Fibroblast of the aortic adventitia (primary cell): ENCODE results near the gene SPOCK1. TPM values are rescaled to one million over a fixed set of nuclear protein-coding genes. Genes with fewer than 3 reads are reported as not detected.
A peak's percentile ranks its signal among the peaks of the same experiment; 100 is the strongest.
"Not testable (repeated sequence)": the region's sequence is repeated elsewhere in the genome, so short reads cannot be mapped to it uniquely, and the experiment has no call there.

Experiments
- DNase-seq: peaks from one replicate; pipeline ENCODE4 v3.0.0-alpha.2; 2010; ENCODE audit warnings: low read depth
- H3K4me3 ChIP-seq: 2 replicates; pipeline ENCODE4 v1.5.1; 2011; ENCODE audit warnings: low read depth, mild to moderate bottlenecking, control low read depth, low read length, moderate library complexity
- total RNA-seq: library from RNA; depleted of rRNA; stranded (reverse); fragments of >200 nt; gene quantifications from 2 replicates; pipeline ENCODE4 v1.2.3, GENCODE V29; 2012; ENCODE audit warnings: low replicate concordance
- TF ChIP-seq, protein P1 (sequence below): IDR thresholded peaks from 2 replicates; pipeline ENCODE4 v1.5.1; 2011; ENCODE audit warnings: mild to moderate bottlenecking, low read length, control low read depth, inconsistent platforms; ENCODE audit not compliant: insufficient read depth

SPOCK1 gene
- total RNA-seq, result 174 and 196 TPM in 2 replicates

GRCh38 chr5:137498736-137499505, at the start of gene SPOCK1:
SPOCK1 (minus strand) TSS chr5:137499326.
- peak within 1 kb of the TSS; percentile 85 for H3K4me3 ChIP-seq
- peak; percentile 73 for DNase-seq
- TF ChIP-seq, protein P1, sequence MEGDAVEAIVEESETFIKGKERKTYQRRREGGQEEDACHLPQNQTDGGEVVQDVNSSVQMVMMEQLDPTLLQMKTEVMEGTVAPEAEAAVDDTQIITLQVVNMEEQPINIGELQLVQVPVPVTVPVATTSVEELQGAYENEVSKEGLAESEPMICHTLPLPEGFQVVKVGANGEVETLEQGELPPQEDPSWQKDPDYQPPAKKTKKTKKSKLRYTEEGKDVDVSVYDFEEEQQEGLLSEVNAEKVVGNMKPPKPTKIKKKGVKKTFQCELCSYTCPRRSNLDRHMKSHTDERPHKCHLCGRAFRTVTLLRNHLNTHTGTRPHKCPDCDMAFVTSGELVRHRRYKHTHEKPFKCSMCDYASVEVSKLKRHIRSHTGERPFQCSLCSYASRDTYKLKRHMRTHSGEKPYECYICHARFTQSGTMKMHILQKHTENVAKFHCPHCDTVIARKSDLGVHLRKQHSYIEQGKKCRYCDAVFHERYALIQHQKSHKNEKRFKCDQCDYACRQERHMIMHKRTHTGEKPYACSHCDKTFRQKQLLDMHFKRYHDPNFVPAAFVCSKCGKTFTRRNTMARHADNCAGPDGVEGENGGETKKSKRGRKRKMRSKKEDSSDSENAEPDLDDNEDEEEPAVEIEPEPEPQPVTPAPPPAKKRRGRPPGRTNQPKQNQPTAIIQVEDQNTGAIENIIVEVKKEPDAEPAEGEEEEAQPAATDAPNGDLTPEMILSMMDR, result peak; percentile 58

DNA sequence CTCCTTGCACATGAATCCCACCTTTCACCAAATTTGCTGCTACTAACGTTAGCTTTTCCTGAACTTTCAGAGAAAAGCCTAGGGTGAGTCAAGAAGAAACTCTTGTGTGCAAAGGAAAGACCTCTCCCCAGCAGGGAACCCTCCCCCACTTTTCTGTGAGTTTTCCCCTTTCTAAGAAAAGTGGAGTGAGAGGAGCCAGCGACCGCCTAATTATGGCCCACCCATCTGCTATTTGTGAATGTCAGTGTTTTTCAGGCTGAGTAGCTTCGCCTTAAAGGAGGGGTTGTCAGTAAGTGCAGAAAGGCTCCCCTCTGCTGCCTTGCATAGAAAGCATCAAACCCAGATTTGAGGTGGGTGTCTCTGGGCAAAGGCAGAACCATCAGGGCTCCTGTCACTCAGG, 46.8 kb upstream of the SPOCK1 start:
- DNase-seq, result no peak
- TF ChIP-seq, protein P1, result no peak

DNA sequence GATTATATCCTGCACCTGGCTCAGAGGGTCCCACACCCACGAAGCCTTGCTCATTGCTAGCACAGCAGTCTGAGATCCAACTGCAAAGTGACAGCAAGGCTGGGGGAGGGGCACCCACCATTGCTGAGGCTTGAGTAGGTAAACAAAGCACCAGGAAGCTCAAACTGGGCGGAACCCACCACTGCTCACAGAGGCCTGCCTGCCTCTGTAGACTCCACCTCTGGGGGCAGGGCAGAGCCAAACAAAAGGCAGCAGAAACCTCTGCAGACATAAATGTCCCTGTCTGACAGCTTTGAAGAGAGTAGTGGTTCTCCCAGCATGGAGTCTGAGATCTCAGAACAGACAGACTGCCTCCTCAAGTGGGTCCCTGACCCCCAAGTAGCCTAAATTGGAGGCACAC, 36.3 kb upstream of the SPOCK1 start:
- DNase-seq, H3K4me3 ChIP-seq: not testable (repeated sequence)

More for the DNA sequence above, 46.8 kb upstream of the SPOCK1 start:
- no peak overlapping the region for H3K4me3 ChIP-seq

GRCh38 chr5:137533963-137534362, 34.8 kb upstream of the SPOCK1 start:
- no peak overlapping the region for H3K4me3 ChIP-seq
- TF ChIP-seq, protein P1, result no peak
- no peak for DNase-seq

DNA sequence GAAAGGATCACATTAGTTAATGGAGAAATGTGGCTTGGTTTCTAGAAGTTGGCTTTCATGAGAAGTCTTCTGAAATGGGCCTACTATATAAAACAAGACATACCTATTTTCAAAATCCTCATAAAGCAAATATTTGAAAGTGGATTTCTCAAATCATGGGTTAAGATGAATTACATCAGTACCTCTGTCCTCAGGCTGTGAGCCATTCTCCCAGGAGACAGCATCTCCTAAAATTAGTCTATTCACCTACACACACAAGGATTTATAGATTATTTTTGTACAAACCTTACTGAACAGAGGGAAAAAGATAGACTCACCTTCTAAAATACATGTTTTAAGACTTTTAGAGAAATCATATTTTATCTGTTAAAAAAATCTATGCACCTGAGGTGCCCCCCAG, 32.1 kb upstream of the SPOCK1 start:
- no peak for DNase-seq
- no peak overlapping the region for H3K4me3 ChIP-seq
- TF ChIP-seq, protein P1, result no peak

- TF ChIP-seq, protein P1, result no peak
- no peak overlapping the region for H3K4me3 ChIP-seq
- no peak for DNase-seq
Observed at GRCh38 chr5:137521246-137521645, 22.1 kb upstream of the SPOCK1 start.

GRCh38 chr5:137516961-137517360, 17.8 kb upstream of the SPOCK1 start:
- H3K4me3 ChIP-seq, result no peak overlapping the region
- TF ChIP-seq, protein P1, result no peak
- DNase-seq, result no peak
